ENCODE measurements around the gene LRMDA. TPM values are rescaled to one million over a fixed set of nuclear protein-coding genes. Genes with fewer than 3 reads are reported as not detected.

The LRMDA gene
- total RNA-seq, 1 experiment from 2014 or later = 4.8 TPM

GRCh38 chr10:75847477-75847876 lies 416.1 kb downstream of the LRMDA start (continued):
- TF ChIP-seq SIN3A (IDR thresholded peaks at IDR 0.05; ENCODE audit: low read depth) = no peak
- no peak for TF ChIP-seq CTCF (IDR thresholded peaks at IDR 0.05 in 2 of 3, conservative IDR thresholded peaks at IDR 0.05 in 1 of 3; ENCODE audit: borderline replicate concordance in 1 of 3, insufficient read depth in 1 of 3, low read depth in 2 of 3, low read length in 2 of 3)
- no peak for TF ChIP-seq EZH2phosphoT487 (IDR thresholded peaks at IDR 0.05; ENCODE audit: borderline replicate concordance)

GRCh38 chr10:75851580-75852345 lies 420.3 kb downstream of the LRMDA start:
- BruUV-seq (replicated peaks) = no TSS peak
- POLR2A ChIA-PET = no interaction called here
- H3K36me3 ChIP-seq (ENCODE audit: control insufficient read depth in 1 of 2, insufficient read depth in 2 of 2, low read length in 2 of 2) = no peaks in the 10 kb centered on the region
- H2AFZ ChIP-seq (ENCODE audit: low read depth, low read length, poor library complexity, severe bottlenecking) = no peak overlapping the region
- CTCF ChIA-PET = no interaction called here
- no peaks in the 10 kb centered on the region for H4K20me1 ChIP-seq (ENCODE audit: insufficient read depth)
- no peaks in the 10 kb centered on the region for H3K4me1 ChIP-seq (ENCODE audit: control insufficient read depth in 1 of 2, insufficient read depth in 2 of 2, low read length in 2 of 2)
- no peak overlapping the region for H3K4me2 ChIP-seq (ENCODE audit: low read length)
- no peak overlapping the region for H3K4me3 ChIP-seq (replicated peaks in 1 of 2; ENCODE audit: low read depth in 1 of 2, low read length in 2 of 2)
- RAD21 ChIA-PET (ENCODE audit: low non-redundant PET in 1 of 2, low total read pairs in 2 of 2, uncharacterized antibody in 2 of 2, unreplicated experiment in 2 of 2) = no interaction called here
- H3K9ac ChIP-seq (ENCODE audit: low read length) = no peak overlapping the region
- no peak for ATAC-seq
- no peaks in the 10 kb centered on the region for H3K79me2 ChIP-seq (ENCODE audit: insufficient read depth, low read length)
- no peaks in the 10 kb centered on the region for H3K27me3 ChIP-seq (ENCODE audit: insufficient read depth, low read length)
- no peaks in the 10 kb centered on the region for H3K9me3 ChIP-seq (ENCODE audit: control insufficient read depth in 1 of 2, insufficient read depth in 1 of 2, low read depth in 1 of 2, low read length in 2 of 2)
- intact Hi-C loops (cut with micrococcal nuclease) = no loop called here
- no peak overlapping the region for H3K27ac ChIP-seq (ENCODE audit: low read depth, low read length)
- no peaks in the 10 kb centered on the region for H3K9me2 ChIP-seq (ENCODE audit: insufficient read depth)
- no peak for DNase-seq (ENCODE audit: low read depth, low spot score)
- TF ChIP-seq CEBPB (IDR thresholded peaks at IDR 0.05; ENCODE audit: low read depth) (no peak), SRF (IDR thresholded peaks at IDR 0.05; ENCODE audit: low read depth) (no peak), MAX (IDR thresholded peaks at IDR 0.05) (no peak), FOSL1 (IDR thresholded peaks at IDR 0.05; ENCODE audit: low read depth) (no peak), EZH2 (IDR thresholded peaks at IDR 0.05) (no peak), YY1 (IDR thresholded peaks at IDR 0.05; ENCODE audit: extremely low read depth, insufficient replicate concordance, low read depth, low read length) (no peak), ATF3 (IDR thresholded peaks at IDR 0.05) (no peak), ZBTB33 (IDR thresholded peaks at IDR 0.05; ENCODE audit: extremely low read depth, insufficient replicate concordance, low read length) (no peak), CTCF (IDR thresholded peaks at IDR 0.05 in 2 of 3, conservative IDR thresholded peaks at IDR 0.05 in 1 of 3; ENCODE audit: borderline replicate concordance in 1 of 3, insufficient read depth in 1 of 3, low read depth in 2 of 3, low read length in 2 of 3) (no peak), ZNF274 (IDR thresholded peaks at IDR 0.05; ENCODE audit: low read depth, low read length) (no peak), EGR1 (IDR thresholded peaks at IDR 0.05; ENCODE audit: low read depth) (no peak), TCF7L2 (IDR thresholded peaks at IDR 0.05; ENCODE audit: borderline replicate concordance, extremely low read depth, insufficient read depth, insufficient read length) (no peak), POLR2A (IDR thresholded peaks at IDR 0.05; ENCODE audit: borderline replicate concordance, extremely low read depth, insufficient read depth, insufficient read length) (no peak), SIN3A (IDR thresholded peaks at IDR 0.05; ENCODE audit: low read depth) (no peak)

Measured in HCT116 (cell line).